Endodermal cell (in vitro differentiated cells): ENCODE measurements around the gene PRDM16. TPM values are rescaled to one million over a fixed set of nuclear protein-coding genes. Genes with fewer than 3 reads are reported as not detected.

Experiments used
- DNase-seq: peaks from one replicate; pipeline ENCODE4 v3.0.0-alpha.2; 2017
- H3K27ac ChIP-seq: 2 replicates; pipeline ENCODE4 v1.5.1; 2013; ENCODE audit warnings: mild to moderate bottlenecking, low read depth, low read length, moderate library complexity
- H3K27me3 ChIP-seq: 2 replicates; pipeline ENCODE4 v1.6.1; 2013; ENCODE audit warnings: mild to moderate bottlenecking, low read length, moderate library complexity; ENCODE audit not compliant: insufficient read depth, control insufficient read depth, poor library complexity, severe bottlenecking
- H3K36me3 ChIP-seq: 2 replicates; pipeline ENCODE4 v1.7.0; 2013; ENCODE audit warnings: mild to moderate bottlenecking, low read length, moderate library complexity; ENCODE audit not compliant: control insufficient read depth, insufficient read depth
- H3K4me1 ChIP-seq: one replicate; pipeline ENCODE4 v1.7.0; 2013; ENCODE audit warnings: low read length; ENCODE audit not compliant: control insufficient read depth, insufficient read depth
- H3K4me3 ChIP-seq: 2 replicates; pipeline ENCODE4 v1.5.1; 2013; ENCODE audit warnings: mild to moderate bottlenecking, low read length, moderate library complexity
- H3K9ac ChIP-seq: 2 replicates; pipeline ENCODE4 v1.6.1; 2013; ENCODE audit warnings: mild to moderate bottlenecking, low read length, moderate library complexity; ENCODE audit not compliant: poor library complexity, severe bottlenecking; ENCODE audit errors: extremely low read depth
- H3K9me3 ChIP-seq: 2 replicates; pipeline ENCODE4 v1.6.1; 2013; ENCODE audit warnings: mild to moderate bottlenecking, low read length, moderate library complexity; ENCODE audit not compliant: control insufficient read depth
- H3K27ac Mint-ChIP-seq: 2 replicates; pipeline ENCODE4 v1.8.0; 2020; ENCODE audit warnings: mixed read lengths
- H3K27me3 Mint-ChIP-seq: 2 replicates; pipeline ENCODE4 v1.8.0; 2021; ENCODE audit warnings: mild to moderate bottlenecking, mixed read lengths; ENCODE audit not compliant: insufficient read depth
- H3K36me3 Mint-ChIP-seq: 2 replicates; pipeline ENCODE4 v1.8.0; 2020; ENCODE audit warnings: low read depth, mixed read lengths
- H3K4me1 Mint-ChIP-seq: 2 replicates; pipeline ENCODE4 v1.8.0; 2020; ENCODE audit warnings: mixed read lengths
- H3K4me3 Mint-ChIP-seq: 2 replicates; pipeline ENCODE4 v1.8.0; 2020; ENCODE audit warnings: mild to moderate bottlenecking, moderate library complexity, mixed read lengths
- H3K9me3 Mint-ChIP-seq: 2 replicates; pipeline ENCODE4 v1.8.0; 2020; ENCODE audit warnings: mild to moderate bottlenecking, mixed read lengths
- CTCF ChIP-seq: fragments of 200-600 bp; sonication (generic); conservative IDR thresholded peaks from 2 replicates; pipeline ENCODE4 v1.5.0; 2021; ENCODE audit warnings: antibody characterized with exemption, mild to moderate bottlenecking
- WGBS, 2 experiments: methylation state at CpG; one replicate each; pipeline versions ENCODE4 v1.1.5 to v1.1.7; 2013; ENCODE audit warnings: missing lambda C conversion rate in 2 of 2, mixed read lengths in 1 of 2; ENCODE audit not compliant: insufficient coverage in 1 of 2, insufficient read length in 1 of 2; 5-methylcytosine and 5-hydroxymethylcytosine counted together
- total RNA-seq, 2 donors: library from RNA; stranded (reverse); fragmentation: NEBNext Ultra II Directional in 1 of 2; extraction: Animal tissue kit (Norgen Biotek cat#: 25700) in 1 of 2; gene quantifications; 2 replicates in 1 of 2; 3 replicates in 1 of 2; pipeline ENCODE4 v1.2.1, GENCODE V29; 2021

The PRDM16 gene
- total RNA-seq, 2 donors from 2014 or later, result 2.1 to 4.0 TPM

DNA sequence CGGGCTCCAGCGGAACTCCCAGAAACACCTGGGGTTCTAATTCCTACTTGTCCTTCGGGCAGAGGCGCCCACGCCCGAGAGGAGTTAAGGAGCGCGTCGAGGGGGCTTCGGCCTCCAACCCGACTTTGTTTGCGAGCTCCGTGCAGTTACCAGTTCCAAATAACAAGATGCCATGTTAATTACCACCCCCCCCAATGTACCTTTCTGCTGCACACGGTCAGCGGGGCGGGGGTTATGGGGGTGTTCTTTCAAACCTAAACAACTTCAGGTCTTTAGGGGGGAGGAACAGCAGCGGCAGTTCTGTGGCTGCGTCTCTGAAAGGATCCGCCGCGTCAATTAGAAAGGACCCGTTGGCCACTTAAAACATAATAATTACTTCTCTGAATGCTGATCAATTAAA is 114.8 kb downstream of the PRDM16 start:
- DNase-seq, result no peak
- Mint-ChIP-seq H3K4me1 (peaks cover 8% of the 10 kb centered on the region), H3K27me3 (no peaks in the 10 kb centered on the region)

GRCh38 chr1:3184666-3185065 is 115.7 kb downstream of the PRDM16 start:
- Histone ChIP-seq H3K9me3 (peaks cover 11% of the 10 kb centered on the region), H3K27ac (no peak overlapping the region), H3K4me3 (no peak overlapping the region), H3K36me3 (no peaks in the 10 kb centered on the region), H3K4me1 (no peaks in the 10 kb centered on the region), H3K9ac (no peak overlapping the region), H3K27me3 (no peaks in the 10 kb centered on the region)
- WGBS, 2 experiments, result 94 to 96% methylated on average over 8 to 20 of the region's 20 CpGs
- DNase-seq, result no peak
- TF ChIP-seq CTCF, result no peak
- Mint-ChIP-seq H3K4me3 (no peak overlapping the region), H3K27me3 (no peaks in the 10 kb centered on the region), H3K9me3 (peaks cover 2% of the 10 kb centered on the region), H3K36me3 (no peaks in the 10 kb centered on the region), H3K4me1 (peaks cover 10% of the 10 kb centered on the region), H3K27ac (peak overlapping the region; percentile 10)

More for the DNA sequence above, 114.8 kb downstream of the PRDM16 start:
- H3K4me3 Mint-ChIP-seq, result no peak overlapping the region
- Histone ChIP-seq H3K9me3 (peaks cover 11% of the 10 kb centered on the region), H3K4me1 (no peaks in the 10 kb centered on the region), H3K9ac (no peak overlapping the region), H3K27ac (no peak overlapping the region), H3K4me3 (no peak overlapping the region), H3K27me3 (no peaks in the 10 kb centered on the region), H3K36me3 (no peaks in the 10 kb centered on the region)
- H3K9me3 Mint-ChIP-seq, result peaks cover 2% of the 10 kb centered on the region
- WGBS, 2 experiments, result 95 to 96% methylated on average over 14 to 22 of the region's 22 CpGs
- H3K36me3 Mint-ChIP-seq, result no peaks in the 10 kb centered on the region
- H3K27ac Mint-ChIP-seq, result no peak overlapping the region
- no peak for TF ChIP-seq CTCF

DNA sequence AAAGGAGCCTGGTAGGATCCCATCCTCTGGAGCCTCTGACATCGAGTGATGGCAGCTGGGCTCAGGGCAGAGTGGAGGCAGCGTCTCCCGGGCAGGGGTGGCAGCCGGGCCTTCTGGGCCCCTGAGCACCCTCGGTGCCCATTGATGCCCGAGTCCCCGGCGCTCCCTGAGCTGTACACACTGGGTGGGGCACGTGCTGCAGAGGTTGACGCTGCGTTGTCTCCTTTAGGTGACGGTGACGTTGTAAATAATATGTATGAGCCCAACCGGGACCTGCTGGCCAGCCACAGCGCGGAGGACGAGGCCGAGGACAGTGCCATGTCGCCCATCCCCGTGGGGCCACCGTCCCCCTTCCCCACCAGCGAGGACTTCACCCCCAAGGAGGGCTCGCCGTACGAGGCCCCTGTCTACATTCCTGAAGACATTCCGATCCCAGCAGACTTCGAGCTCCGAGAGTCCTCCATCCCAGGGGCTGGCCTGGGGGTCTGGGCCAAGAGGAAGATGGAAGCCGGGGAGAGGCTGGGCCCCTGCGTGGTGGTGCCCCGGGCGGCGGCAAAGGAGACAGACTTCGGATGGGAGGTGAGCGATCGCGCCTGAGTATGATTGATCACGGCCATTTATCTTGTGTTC is 117.0 kb downstream of the PRDM16 start:
- no peak for DNase-seq
- Mint-ChIP-seq H3K27ac (no peak overlapping the region), H3K4me3 (no peak overlapping the region), H3K36me3 (no peaks in the 10 kb centered on the region), H3K27me3 (no peaks in the 10 kb centered on the region), H3K4me1 (peaks cover 19% of the 10 kb centered on the region), H3K9me3 (peaks cover 2% of the 10 kb centered on the region)
- Histone ChIP-seq H3K4me3 (no peak overlapping the region), H3K4me1 (no peaks in the 10 kb centered on the region), H3K27me3 (no peaks in the 10 kb centered on the region), H3K9me3 (peaks cover 9% of the 10 kb centered on the region), H3K9ac (no peak overlapping the region), H3K27ac (peak overlapping the region; percentile 81), H3K36me3 (no peaks in the 10 kb centered on the region)
- WGBS, 2 experiments, result 92 to 93% methylated on average over 23 to 38 of the region's 38 CpGs
- TF ChIP-seq CTCF, result no peak
